Left cardiac atrium (tissue), 4 donors: Measurements from ENCODE around the gene BPGM. TPM values are rescaled to one million over a fixed set of nuclear protein-coding genes. Genes with fewer than 3 reads are reported as not detected.

Source experiments
- ATAC-seq, 2 donors: fragments of 200-7000 bp; cut with Tn5 transposase; one replicate each; pipeline ENCODE4 v1.9.1; 2020; ENCODE audit warnings: mild to moderate bottlenecking in 2 of 2, moderate library complexity in 2 of 2
- DNase-seq: peaks from one replicate; pipeline ENCODE4 v3.0.0-alpha.2; 2020
- intact Hi-C, 2 donors: fragments of 100-400 bp; cut with DNase I; formaldehyde crosslinking; loops; one replicate each; pipeline versions ENCODE4 v1.14.1 to v1.15.1; 2022 to 2023
- total RNA-seq, 2 donors: library from RNA; stranded (reverse); fragmentation: NEBNext Ultra II Directional; extraction: Animal tissue kit (Norgen Biotek cat#: 25700); gene quantifications; one replicate each; pipeline ENCODE4 v1.2.1, GENCODE V29; 2021
- donor health status: DM: no; HTN: yes; CAD: no.
- donor health status: DM: no; HTN: yes; CAD: no; lungs with severe emphysema.
- donor health status: DM: yes; HTN: yes; CAD: no.
- donor health status: Dilated cardiomyopathy.

BPGM gene
- total RNA-seq, 2 donors from 2014 or later = 12.1 to 15.8 TPM

DNA sequence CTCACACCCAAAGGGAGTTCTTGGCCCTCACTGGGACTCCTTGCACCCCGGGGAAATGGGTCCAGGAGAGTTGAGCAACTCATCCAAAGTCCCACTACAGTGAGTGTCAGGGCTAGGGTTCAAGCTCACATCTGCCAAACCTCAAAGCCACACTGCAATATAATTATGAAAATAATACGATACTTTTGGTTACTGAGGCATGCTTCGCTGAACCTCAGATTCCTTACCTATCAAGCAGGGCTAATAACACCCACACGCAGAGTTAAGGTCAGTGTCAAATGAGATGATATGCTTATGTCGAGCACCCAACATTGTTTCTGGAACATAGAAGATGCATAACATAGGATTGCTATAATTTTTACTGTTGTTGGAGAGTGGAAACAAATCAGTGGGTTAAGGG, 58.2 kb downstream of the BPGM start:
- no peak for DNase-seq
- no peak for ATAC-seq
- intact Hi-C loops = no loop called here

DNA sequence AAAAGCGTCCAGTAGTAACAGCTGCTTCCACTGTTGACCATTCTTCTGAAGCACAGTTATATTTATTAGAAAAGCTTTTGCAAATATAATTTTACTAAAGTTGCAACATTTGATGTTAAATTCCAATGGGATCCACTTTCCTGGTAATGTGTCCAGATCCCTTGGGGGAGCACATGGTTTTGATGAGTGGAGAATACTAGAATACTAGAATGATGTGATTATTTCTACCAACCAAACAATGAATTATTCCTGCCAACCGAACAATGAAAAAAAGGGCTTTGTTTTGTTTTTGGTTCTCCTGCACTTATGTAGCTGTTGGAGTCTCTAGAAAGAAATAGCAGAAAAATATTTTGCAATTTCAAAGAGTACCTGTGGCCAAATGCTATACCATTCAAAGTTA, 59.1 kb downstream of the BPGM start:
- no peak for DNase-seq
- intact Hi-C loops = no loop called here
- no peak for ATAC-seq

DNA sequence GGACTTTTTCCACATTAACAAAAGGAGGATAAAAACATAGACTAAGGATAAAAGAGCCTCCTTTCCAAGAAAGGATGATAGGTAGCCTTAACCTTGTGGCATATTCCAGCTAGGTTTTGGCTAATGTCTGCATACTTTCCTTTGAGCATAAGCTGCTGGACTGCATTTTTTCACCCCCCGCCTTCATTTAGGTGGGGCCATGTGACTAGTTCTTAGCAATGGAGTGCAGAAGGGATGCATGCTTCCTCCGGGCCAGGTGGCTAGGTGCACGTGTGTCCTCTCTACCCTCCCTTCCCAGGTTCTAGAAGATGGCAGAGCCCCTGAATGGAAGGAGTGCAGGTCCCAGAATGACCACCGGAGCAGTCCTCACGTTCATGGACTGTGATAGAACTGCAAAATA, 59.8 kb downstream of the BPGM start:
- ATAC-seq = no peak
- intact Hi-C loops = no loop called here

DNA sequence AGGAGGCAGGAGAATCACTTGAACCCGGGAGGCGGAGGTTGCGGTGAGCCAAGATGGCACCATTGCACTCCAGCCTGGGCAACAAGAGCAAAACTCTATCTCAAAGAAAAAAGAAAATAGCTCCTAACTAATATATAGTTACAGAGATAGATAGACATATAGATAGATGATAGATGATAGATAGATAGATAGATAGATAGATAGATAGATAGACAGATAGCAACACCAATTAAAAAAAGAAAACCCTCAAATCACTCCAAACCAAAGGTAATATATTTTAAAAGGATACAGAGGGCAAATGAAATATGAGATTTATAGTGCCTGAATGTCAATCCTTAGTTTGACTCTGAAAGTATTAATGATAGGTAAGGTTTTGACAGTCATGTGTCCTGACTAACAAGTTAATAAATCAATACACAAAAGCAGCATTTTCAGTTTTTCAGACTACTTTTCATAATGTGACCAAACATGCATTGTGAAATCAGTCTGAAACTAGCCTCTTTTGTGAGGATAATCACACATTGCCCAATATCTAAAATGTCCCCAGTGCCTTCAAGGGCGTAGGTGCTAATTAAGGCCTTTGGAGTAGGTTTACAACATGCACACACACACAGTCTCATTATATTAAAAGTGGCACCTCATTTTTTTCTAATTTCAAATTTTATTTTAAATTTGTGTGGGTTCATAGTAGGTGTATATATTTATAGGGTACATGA, 61.2 kb downstream of the BPGM start:
- intact Hi-C loops = no loop called here
- ATAC-seq (no peak), DNase-seq (no peak)

More for the DNA sequence above, 59.8 kb downstream of the BPGM start:
- DNase-seq = no peak

DNA sequence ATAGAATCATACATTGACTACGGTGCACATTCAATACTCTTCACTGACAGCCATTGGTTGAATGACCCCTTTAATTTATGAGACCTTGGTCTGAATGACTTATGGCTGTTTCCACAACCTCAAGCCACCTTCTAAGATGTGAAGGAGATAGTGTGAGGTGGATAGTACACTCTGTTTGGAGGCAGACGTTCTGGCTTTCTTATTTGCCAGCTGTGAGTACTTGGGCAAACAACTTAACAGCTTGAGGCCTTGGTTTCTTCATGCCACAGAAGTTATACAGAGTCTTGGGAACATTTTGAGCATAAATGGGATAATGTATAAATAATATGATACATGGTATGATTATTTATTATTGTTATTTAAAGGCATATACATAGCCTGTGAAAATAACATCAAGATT, 62.0 kb downstream of the BPGM start:
- intact Hi-C loops = no loop called here
- no peak for ATAC-seq

DNA sequence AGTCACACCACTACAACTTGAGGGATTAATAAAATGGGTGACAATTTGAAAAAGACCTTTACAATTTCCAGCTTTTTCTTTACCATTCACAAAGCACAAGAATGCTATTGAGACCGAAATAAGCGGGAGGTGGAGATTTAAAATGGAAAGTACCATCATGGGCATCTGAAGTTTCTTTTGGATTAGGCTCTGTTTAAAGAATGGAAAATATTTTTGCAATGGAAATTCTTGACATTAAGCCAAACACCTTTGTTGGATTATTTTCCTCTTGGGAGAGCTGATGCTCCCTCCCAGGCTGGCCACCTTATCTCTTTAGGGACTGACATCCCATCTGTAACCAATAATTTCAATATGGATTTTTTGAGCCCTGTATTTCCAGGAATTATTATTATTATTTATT, 62.5 kb downstream of the BPGM start:
- ATAC-seq (no peak), DNase-seq (no peak)
- intact Hi-C loops = no loop called here

More for the DNA sequence above, 62.0 kb downstream of the BPGM start:
- DNase-seq = no peak

DNA sequence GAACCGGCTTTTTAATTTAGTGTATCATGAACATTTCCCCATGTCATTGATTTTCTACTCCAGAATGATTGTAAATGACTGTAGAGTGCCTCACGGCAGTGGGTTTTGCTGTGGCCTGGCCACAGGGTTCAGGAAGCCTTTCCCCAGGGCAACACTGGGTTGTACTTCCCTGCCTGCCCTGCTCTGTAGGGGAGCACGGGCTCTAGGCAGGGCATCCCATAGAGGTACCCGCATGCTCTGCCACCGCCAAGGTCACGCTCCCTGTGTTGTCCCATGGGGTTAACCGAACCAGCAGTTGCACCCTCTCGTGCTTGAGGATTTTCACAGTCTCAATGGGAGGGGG, 63.8 kb downstream of the BPGM start:
- DNase-seq (no peak), ATAC-seq (peak; percentile 13 to 34)
- intact Hi-C loops = no loop called here

DNA sequence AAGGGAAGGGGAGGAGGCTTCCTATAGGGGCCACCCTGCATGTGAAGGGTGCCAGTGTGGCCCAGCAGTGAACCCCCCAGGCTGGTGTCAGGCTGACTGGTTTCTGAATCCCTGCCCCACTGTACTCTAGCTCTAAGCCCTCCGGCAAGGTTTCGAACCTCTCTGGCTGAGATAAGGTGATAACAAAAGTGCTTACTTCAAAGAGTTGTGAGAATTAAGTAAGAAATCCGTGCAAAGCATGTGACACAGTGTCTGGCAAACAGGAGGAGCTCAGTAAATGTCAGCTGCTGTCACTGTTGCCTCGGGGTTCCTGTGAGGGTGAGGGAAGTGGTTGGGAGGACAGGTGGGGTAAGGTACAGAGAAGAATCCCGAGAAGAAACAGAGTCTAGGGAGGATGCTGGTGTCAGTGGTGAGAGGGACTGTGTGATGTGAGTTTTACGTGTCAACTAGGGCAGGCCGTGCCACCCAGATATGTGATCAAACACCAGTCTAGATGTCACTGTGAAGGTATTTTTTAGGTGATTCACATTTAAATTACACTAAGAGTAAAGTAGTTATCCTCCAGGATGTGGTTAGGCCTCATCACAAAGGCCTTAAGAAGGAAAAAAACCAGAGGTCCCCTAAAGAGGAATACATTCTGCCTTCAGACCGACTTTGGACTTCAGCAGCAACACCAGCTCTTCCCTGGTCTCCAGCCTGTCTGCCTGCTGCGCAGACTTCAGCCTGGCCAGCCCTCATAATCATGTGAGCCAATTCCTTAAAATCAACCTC, 64.4 kb downstream of the BPGM start:
- DNase-seq (no peak), ATAC-seq (peak; percentile 51 to 66)
- intact Hi-C loops = no loop called here

DNA sequence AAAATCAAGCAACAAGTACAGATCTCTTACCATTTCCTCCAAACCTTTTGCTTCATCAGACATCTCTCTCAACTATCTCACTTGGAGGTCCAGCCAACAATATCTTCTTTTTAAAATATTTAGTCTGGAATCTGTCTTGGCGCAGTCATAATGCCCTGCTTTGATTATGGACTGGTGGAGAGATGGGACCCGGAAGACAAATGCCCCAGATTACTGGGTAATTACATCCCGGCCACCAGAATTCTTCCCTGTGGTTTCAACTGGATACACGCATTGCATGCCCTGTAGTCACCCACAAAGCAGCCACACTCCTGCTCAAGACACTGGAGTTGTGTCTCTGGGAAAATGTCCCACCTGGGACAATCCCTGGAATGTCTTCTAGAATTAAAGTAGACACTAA, 65.5 kb downstream of the BPGM start:
- ATAC-seq (no peak), DNase-seq (no peak)
- intact Hi-C loops = no loop called here

DNA sequence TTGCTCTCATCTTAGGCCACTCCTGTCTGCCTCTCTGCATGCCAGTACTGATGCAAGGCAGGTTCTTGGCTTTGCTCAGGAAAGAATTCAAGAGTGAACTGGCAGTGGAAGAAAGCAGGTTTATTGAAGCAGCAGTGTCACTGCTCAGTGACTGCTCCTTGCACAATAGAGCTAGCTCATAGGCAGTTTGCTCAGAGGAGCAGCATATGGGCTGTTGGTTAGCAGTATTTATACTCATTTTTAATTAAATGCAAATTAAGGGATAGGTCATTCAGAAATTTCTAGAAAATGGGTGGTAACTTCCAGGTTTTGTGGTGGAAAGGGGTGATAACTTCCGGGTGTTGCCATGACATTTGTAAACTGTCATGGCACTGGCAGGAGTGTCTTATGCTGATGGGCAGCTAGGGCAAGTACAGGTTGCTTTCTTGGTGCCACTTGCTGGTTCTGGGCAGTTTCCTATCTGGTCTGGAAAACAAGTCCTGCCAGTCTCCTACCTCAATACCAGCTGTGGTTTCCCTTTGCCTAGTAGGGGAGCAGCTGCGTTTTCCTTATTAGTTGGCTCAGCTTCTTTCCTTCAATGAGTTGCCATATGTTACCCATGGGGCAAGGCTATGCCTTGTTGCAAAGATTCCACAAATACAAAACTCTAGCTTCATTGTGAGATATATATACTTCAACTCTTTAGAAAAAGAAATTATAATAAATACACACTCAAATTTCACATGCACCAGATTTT, 68.0 kb downstream of the BPGM start:
- ATAC-seq = no peak
- no peak for DNase-seq
- intact Hi-C loops = no loop called here

DNA sequence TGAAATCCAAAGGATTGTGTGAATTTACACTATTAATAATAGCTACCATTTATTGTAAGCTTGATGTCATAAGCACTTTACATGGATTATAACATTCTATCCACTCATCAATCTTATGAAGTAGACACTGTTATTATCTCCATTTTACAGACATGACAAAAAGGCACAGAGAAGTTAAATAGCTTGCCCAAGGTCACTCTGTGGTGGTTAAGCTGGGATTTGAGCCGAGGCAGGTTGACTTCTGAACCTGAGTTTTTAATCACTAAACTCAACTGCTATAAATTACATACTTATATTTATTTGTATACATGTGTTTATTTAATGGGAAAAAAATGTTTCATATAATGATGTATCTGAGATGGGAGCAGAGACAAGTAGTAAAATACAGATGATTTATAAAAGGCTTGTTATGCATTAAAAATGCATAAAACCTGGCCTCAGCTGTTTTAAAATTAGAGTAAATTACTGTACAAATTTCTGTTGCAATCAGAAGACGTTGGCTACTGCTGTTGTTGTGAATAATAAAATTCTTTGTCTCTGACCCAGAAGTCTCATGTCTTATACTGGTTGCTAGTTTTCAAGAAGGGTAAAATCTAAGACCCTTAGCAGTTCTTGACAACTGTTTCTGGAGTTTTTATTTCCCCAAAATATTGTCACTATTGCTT, 71.7 kb downstream of the BPGM start:
- intact Hi-C loops = no loop called here
- DNase-seq (no peak), ATAC-seq (no peak)

DNA sequence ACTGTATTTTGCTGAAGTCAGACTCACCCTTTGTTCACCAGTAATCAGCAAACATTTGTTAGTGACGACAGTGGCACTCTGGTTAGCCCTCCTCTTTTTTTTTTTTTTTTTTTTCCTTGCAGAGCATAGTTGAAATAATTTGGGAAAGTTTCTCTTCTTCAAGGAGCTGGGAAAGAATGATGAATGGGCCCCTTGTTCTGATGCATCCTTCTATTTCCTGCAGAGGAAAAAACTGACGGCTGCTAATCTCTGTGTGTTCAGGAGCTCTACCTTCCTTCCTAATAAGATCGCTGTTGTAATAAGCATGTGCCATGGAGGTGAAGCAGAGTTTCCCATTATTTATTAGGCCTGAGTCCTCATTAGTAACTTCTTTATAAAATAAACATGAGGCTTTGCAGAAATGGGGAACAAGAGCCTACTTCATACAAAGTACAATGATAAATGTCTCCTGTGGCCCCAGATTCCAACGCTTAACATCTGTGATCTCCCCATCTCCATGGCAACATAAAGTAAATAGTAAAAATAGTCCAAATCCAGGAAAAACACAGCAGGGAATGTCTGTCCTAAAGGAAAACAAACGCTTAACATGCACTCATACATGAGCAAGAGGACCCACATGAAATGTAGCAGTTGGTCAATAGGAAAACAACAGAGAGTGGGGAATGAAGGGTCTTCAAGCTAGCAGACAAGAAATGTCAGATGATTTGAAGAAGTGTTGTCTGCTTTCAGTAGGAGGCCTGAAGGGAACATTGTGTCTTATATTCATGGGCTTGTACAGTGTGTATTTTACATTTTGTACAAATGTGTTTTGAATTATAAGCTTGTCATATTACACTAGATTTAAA, 73.7 kb downstream of the BPGM start:
- DNase-seq (no peak), ATAC-seq (peak; percentile 59 to 61)
- intact Hi-C loops = no loop called here

DNA sequence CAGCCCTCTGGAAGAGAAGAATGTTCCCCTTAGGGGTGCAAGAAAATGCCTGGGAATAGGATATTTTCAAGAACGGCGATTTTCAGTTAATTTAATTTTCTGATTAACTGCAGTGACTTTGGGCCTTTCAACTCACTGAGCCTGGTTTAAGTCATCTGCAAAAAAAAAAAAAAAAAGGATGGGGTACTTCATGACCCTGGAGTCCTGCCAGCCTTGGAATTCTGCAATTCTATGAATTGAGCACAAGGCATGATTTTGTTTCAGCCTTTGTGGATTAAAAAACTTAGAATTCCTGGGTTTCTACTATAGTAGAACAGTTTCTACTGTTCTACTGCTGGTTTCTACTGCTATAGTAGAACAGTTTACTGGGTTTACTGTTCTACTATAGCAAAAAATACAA, 74.5 kb downstream of the BPGM start:
- DNase-seq (no peak), ATAC-seq (no peak)
- intact Hi-C loops = no loop called here

DNA sequence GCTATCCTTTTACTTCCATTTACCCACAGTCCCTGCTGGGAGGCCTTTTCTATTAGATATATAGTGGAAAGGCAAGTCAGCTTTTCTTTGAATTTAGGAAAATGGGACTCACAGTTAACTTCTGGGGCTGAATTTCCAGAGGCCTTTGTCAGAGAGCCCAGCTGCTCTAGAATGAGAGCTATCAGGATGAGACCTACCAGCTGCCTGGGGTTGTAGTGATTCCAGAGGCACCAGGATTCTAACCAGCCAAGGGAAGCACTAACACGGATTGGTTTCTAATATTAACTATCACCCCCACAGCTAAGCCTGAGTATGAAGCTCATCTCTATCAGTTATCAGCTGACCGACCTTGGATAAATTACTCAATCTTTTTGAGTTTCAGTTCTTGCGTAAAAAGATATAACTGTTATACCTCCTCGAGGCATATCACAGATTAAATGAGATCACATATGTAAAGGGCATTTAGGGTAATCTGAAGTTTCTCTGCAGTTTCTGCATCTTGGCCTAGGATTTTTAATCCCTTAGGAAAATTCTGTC, 76.2 kb downstream of the BPGM start:
- peak in 1 of 2 donors; percentile 45 for ATAC-seq
- intact Hi-C loops = no loop called here

DNA sequence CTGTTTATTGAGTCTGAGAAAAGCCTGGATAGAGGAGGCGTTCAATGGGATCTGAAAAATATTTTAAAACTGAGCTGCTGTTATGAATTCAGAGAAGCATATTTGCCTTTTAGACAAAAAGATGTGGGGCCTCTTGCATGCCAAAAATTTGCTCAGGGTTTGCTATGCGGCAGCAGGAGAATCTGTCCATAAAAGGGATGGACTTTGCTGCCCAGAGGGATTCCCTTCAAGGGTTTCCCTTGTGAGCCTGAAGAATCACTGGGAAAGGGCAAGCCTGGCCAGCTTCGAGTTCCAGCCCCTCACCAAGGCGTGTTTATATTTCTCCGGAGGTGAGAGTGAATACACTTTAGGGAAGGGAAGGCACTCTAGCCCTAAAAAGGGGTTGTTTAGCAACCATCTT, 77.2 kb downstream of the BPGM start:
- ATAC-seq (no peak), DNase-seq (no peak)
- intact Hi-C loops = no loop called here

More for the DNA sequence above, 76.2 kb downstream of the BPGM start:
- no peak for DNase-seq

DNA sequence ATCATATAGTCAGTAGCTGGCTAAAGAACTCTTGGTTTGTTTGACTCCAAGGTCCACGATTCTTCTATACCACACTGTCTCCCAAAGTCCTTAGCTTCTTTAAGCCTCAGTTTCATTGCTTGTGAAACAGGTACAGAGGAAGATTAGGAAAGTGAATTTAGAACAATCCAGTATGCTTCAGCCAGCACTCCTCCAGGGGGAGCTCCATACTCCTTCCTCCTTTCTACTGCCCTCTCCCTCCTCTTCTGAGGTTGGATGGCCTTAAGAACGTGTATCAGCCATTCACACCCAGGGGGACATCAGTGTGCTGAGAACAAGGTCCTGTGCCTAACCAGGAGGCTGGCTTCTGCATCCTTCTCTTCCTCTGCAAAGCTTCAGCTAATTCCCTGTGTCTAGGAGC, 78.0 kb downstream of the BPGM start:
- peak in 1 of 2 donors; percentile 37 for ATAC-seq
- no peak for DNase-seq
- intact Hi-C loops = no loop called here

DNA sequence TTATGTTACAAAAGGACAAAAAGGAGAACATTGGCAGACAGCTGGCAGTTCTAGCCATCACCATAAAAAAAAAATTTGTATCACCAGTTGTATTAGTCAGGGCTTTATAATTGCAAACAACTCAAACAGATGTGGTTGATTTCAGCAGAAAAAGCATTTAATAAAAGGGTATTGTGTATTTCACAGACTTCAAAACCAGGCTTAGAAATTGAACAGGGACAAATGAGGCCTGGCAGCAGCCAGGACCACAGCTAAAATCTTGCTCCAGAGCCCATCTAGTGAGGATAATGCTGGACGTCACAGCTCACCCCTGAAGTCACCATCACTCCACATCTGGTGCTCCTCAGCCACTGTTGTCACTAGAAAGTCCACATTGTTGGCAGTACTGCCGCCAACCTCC, 79.9 kb downstream of the BPGM start:
- no peak for DNase-seq

DNA sequence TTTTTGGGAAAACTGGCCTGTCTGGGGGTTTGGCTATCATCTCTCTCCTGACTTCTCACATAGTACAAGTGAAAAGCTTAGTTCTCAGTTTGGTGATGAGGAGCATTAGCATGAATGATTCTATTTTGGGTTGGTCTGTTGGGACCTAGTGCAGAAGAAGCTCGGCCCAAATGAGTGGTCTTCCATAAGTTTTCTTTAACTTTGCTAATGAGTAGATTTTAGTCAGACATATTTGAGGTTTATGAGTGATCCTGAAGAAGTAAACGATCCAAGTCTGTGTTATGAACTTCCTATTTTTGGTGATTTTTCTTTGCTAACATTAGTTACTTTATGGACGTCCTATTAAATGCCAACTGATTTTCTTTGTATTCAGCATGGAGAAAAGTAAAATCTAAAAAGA, 81.1 kb downstream of the BPGM start:
- no peak for DNase-seq
- no peak for ATAC-seq

More for the DNA sequence above, 79.9 kb downstream of the BPGM start:
- no peak for ATAC-seq
- intact Hi-C loops = no loop called here

More for the DNA sequence above, 81.1 kb downstream of the BPGM start:
- intact Hi-C loops = no loop called here
